Activated CD4-positive, alpha-beta T cell treated with anti-CD3 and anti-CD28 coated beads for 36 hours (primary cell): ENCODE measurements around the gene FBP2. TPM values are rescaled to one million over a fixed set of nuclear protein-coding genes. Genes with fewer than 3 reads are reported as not detected.
A peak's percentile ranks its signal among the peaks of the same experiment; 100 is the strongest.

Source experiments
- ATAC-seq: fragments of 200-7000 bp; cut with Tn5 transposase; one replicate; pipeline ENCODE4 v1.10.0; 2021; ENCODE audit warnings: mild to moderate bottlenecking, moderate library complexity
- CTCF ChIA-PET: fragments of 350-600 bp; sonication (Branson Sonifier 250); formaldehyde crosslinking; loops from one replicate; lab custom pipeline; 2021; ENCODE audit warnings: antibody characterized with exemption; lab: Charles Lee
- POLR2A ChIA-PET: fragments of 350-600 bp; sonication (Branson Sonifier 250); formaldehyde crosslinking; loops from one replicate; lab custom pipeline; 2021; ENCODE audit warnings: antibody characterized with exemption, inconsistent platforms; lab: Charles Lee
- DNase-seq: peaks from one replicate; pipeline ENCODE4 v3.0.0-alpha.2; 2020
- H3K27ac Mint-ChIP-seq: one replicate; pipeline ENCODE4 v1.8.0; 2021; ENCODE audit warnings: mixed read lengths
- H3K27me3 Mint-ChIP-seq: one replicate; pipeline ENCODE4 v1.8.0; 2021; ENCODE audit warnings: mixed read lengths
- H3K36me3 Mint-ChIP-seq: one replicate; pipeline ENCODE4 v1.8.0; 2021; ENCODE audit warnings: low read depth, mixed read lengths
- H3K4me1 Mint-ChIP-seq: one replicate; pipeline ENCODE4 v1.8.0; 2021; ENCODE audit warnings: mixed read lengths
- H3K4me3 Mint-ChIP-seq: one replicate; pipeline ENCODE4 v1.8.0; 2021; ENCODE audit warnings: mild to moderate bottlenecking, moderate library complexity, mixed read lengths
- H3K9me3 Mint-ChIP-seq: one replicate; pipeline ENCODE4 v1.8.0; 2021; ENCODE audit warnings: low read depth, mixed read lengths
- intact Hi-C, 2 experiments: fragments of 100-400 bp; cut with DNase I in 1 of 2; cut with micrococcal nuclease in 1 of 2; formaldehyde crosslinking; loops; one replicate each; pipeline versions ENCODE4 v1.14.2 to v1.15.1; 2022 to 2024; cut with DNase I, micrococcal nuclease
- total RNA-seq, 2 experiments: library from RNA; stranded (reverse); gene quantifications; one replicate each; pipeline ENCODE4 v1.2.3, GENCODE V29; 2021

FBP2 gene
- total RNA-seq, 2 experiments from 2014 or later: not detected

DNA sequence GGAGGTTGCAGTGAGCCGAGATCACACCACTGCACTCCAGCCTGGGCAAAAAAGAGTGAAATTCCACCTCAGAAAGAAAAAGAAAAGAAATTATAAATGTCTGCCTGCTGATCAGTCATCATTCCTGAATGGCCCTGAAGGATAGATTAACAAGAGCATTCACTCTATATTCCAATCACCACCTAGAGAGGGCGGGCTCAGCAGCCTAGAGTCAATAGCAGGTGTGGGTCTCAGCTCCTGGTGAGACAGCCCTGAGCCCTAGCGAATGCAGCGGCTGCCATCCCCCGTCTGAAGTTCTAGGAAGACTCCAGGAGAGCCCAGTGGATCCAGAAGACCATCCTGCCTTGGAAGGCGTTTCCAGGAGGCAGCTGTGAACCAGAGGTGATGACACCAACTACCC, 33.7 kb upstream of the FBP2 start:
- DNase-seq: no peak
- intact Hi-C loops: no loop called here
- Mint-ChIP-seq H3K9me3 (no peaks in the 10 kb centered on the region), H3K4me3 (no peak overlapping the region), H3K36me3 (no peaks in the 10 kb centered on the region), H3K27ac (no peak overlapping the region), H3K27me3 (peaks cover 5% of the 10 kb centered on the region), H3K4me1 (no peaks in the 10 kb centered on the region)
- ATAC-seq: no peak
- POLR2A ChIA-PET: no interaction called here
- CTCF ChIA-PET: no interaction called here

DNA sequence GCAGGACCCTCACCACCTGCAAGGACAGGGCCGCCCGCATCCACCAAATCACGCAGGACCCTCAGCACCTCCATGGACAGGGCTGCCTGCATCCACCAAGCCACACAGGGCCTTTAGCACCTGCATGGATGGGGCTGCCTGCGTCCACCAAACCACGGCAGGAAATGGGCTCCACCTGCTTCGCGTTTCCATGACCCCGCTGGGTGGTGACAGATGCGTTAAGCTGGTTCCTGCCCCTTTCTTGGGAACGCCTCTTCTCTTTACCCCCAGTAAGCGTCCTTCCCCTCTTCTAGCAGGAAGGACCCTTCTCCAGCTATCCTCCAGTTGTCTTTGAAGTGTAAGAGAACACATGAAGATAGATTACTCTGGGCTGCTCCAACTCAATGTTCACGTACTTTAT, 32.2 kb upstream of the FBP2 start:
- no peak for DNase-seq
- H3K4me1 Mint-ChIP-seq: peaks cover 5% of the 10 kb centered on the region
- H3K4me3 Mint-ChIP-seq: no peak overlapping the region
- no peak for ATAC-seq
- H3K27me3 Mint-ChIP-seq: peaks cover 5% of the 10 kb centered on the region
- ChIA-PET CTCF (interaction anchor here (0.7 kb wide), 1 partner anchor 812 kb away, joined by 3 read pairs; no protein-coding TSS in a partner anchor), POLR2A (no interaction called here)
- H3K27ac Mint-ChIP-seq: no peak overlapping the region
- no peaks in the 10 kb centered on the region for H3K9me3 Mint-ChIP-seq
- intact Hi-C loops: no loop called here
- no peaks in the 10 kb centered on the region for H3K36me3 Mint-ChIP-seq

DNA sequence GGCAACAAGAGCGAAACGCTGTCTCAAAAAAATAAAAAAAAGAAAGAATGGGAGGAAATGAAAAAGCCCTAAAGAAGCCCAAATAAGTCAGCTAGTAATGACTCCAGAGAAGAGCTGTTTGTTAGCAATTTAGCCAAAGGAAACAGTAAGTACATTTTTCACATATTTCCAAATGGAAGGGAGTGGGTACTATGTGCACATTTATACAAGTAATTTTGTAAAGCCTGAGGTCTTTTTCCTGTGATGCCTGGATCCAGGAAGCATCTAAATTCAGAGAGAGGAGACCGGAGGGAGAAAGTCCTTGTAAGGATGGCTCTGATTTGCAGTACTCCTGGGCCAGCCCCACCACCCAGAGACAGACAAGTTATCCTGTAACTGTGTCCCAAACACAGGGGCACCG, 31.0 kb upstream of the FBP2 start:
- H3K9me3 Mint-ChIP-seq: no peaks in the 10 kb centered on the region
- no peaks in the 10 kb centered on the region for H3K36me3 Mint-ChIP-seq
- no peak overlapping the region for H3K27ac Mint-ChIP-seq
- intact Hi-C loops: no loop called here
- ChIA-PET POLR2A (no interaction called here), CTCF (no interaction called here)
- H3K27me3 Mint-ChIP-seq: peaks cover 8% of the 10 kb centered on the region
- peaks cover 5% of the 10 kb centered on the region for H3K4me1 Mint-ChIP-seq
- H3K4me3 Mint-ChIP-seq: no peak overlapping the region
- no peak for DNase-seq
- no peak for ATAC-seq

DNA sequence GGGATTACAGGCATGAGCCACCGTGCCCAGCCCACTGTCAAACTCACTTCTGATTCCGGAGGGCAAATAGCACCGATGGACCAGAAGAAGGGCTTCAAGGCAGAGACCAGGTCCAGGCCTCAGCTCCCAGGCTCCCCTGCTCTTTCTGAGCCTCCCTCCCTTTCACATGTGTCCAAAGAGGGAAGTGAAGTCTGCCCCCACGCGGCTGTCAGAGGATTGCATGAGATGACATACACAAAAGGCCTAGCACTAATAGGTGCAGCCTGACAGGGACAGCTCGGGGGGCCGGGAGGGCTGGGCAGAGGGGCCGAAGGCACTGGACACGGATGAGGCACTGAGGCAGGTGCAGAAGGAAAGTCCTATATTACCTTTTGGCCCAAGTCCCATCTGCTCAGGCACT, 29.6 kb upstream of the FBP2 start:
- POLR2A ChIA-PET: no interaction called here
- Mint-ChIP-seq H3K27me3 (peaks cover 8% of the 10 kb centered on the region), H3K9me3 (no peaks in the 10 kb centered on the region), H3K4me3 (no peak overlapping the region), H3K4me1 (peaks cover 5% of the 10 kb centered on the region), H3K27ac (no peak overlapping the region), H3K36me3 (no peaks in the 10 kb centered on the region)
- intact Hi-C loops: no loop called here
- DNase-seq (no peak), ATAC-seq (no peak)
- CTCF ChIA-PET: interaction anchor here (0.7 kb wide), 1 partner anchor 146 kb away, joined by 5 read pairs; no protein-coding TSS in a partner anchor

DNA sequence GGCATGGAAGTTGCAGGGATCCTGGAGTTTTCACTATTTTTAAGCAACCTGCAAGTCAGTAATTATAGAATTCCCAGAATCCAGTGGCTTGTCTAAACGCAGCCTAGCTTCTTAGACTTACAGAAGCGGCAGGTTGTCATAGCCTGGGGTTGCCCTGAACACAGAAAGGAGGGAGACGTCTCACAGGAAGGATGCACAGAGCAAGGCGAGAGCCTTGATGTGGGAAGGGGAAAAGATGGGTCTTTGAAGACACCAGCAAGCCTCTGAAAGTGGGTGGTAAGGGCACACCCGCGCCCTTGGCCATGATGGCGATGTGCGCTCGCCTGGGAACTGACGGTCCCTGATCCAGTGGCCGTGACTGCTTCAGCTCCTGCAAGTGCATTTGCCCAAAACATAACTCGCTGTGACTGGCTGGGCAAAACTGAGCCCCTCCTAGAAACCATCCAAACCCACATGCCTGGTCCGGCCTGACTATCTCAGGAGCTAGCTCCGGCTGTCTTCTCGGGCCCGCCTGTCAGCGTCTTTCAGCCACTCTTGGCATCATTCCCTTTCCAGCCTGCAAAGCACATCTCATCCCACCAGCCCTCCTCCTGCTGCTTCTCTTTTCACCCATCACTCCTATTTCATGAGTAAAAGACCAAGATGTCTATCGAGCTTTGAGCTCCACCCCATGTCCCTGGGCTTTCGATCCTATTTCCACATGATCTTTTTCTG, 28.6 kb upstream of the FBP2 start:
- Mint-ChIP-seq H3K4me1 (peaks cover 5% of the 10 kb centered on the region), H3K9me3 (no peaks in the 10 kb centered on the region), H3K36me3 (no peaks in the 10 kb centered on the region), H3K27ac (no peak overlapping the region), H3K27me3 (peaks cover 11% of the 10 kb centered on the region), H3K4me3 (no peak overlapping the region)
- intact Hi-C loops: no loop called here
- POLR2A ChIA-PET: no interaction called here
- DNase-seq: no peak
- no peak for ATAC-seq
- CTCF ChIA-PET: no interaction called here

DNA sequence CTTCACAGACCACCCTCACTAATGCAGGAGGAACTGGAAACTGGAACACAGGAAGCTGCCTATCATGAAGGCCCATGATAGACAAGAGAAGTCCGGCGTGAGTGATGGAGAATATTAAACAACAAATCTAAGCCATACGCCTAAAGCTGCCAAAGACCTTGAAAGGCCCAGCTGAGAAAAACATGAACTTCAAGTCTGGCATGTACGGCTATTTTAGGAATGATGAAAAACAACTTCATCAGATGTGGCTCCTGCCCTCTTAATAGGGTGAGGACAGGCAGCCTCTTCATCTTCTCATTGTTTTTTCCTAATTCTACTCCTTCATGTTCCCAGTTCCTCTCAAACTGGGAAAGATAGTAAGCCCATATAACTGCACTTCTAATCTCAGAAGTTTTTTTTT, 25.4 kb upstream of the FBP2 start:
- ChIA-PET CTCF (interaction anchor here (0.6 kb wide), 2 partner anchors 25 to 558 kb away, joined by 3 to 7 read pairs; no protein-coding TSS in a partner anchor), POLR2A (no interaction called here)

DNA sequence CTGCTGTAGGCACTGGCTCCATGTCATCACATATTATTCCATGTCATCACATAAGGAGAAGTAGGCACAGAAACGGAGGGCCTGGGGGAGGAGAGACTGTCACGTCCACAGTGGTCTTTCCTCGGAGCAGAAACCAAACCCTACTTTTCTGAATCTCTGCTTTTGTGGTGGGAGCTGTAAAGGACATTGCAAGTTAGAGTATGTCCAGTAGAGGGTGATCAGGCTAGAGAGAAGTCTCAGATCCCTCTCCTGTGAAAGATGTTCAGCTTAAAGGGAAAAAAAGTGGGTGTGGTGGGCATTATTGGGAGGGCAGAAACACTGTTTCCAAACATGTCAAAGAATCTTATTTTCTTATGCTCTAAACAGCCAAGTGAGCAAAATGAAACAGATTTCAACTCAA, 19.4 kb upstream of the FBP2 start:
- no peaks in the 10 kb centered on the region for H3K9me3 Mint-ChIP-seq

More for the DNA sequence above, 25.4 kb upstream of the FBP2 start:
- Mint-ChIP-seq H3K27ac (no peak overlapping the region), H3K9me3 (no peaks in the 10 kb centered on the region), H3K4me3 (no peak overlapping the region), H3K4me1 (peaks cover 5% of the 10 kb centered on the region), H3K36me3 (no peaks in the 10 kb centered on the region), H3K27me3 (peaks cover 8% of the 10 kb centered on the region)
- no peak for ATAC-seq
- intact Hi-C loops: no loop called here
- DNase-seq: no peak

DNA sequence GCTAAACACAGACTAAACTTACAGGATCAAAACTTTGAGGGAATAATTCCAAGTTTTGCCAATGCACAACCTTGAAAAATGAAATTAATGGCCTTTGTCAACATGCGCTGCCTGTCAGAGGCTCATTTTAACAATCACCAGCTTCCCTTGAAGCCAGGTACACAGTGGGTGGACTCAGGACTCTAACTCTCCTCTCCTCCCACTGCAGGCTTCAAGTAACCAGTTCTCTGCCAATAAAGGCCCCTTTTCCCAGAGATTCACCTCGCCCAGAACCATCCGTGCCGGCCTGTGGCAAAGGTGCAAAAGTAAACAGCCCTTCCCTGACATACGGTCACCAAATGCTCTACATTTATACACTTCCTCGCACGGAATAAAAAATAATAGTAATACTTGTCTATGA, 18.4 kb upstream of the FBP2 start:
- H3K4me3 Mint-ChIP-seq: no peak overlapping the region
- no peak for ATAC-seq
- POLR2A ChIA-PET: no interaction called here
- no peak overlapping the region for H3K27ac Mint-ChIP-seq
- H3K36me3 Mint-ChIP-seq: no peaks in the 10 kb centered on the region
- DNase-seq: no peak
- H3K9me3 Mint-ChIP-seq: no peaks in the 10 kb centered on the region
- H3K27me3 Mint-ChIP-seq: peaks cover 23% of the 10 kb centered on the region
- peaks cover 9% of the 10 kb centered on the region for H3K4me1 Mint-ChIP-seq
- CTCF ChIA-PET: interaction anchor here (0.6 to 0.7 kb wide), 2 partner anchors 9 to 25 kb away, joined by 4 to 5 read pairs; no protein-coding TSS in a partner anchor
- intact Hi-C loops: no loop called here

More for the DNA sequence above, 19.4 kb upstream of the FBP2 start:
- DNase-seq (no peak), ATAC-seq (no peak)
- CTCF ChIA-PET: interaction anchor here (1.2 kb wide), 1 partner anchor 518 kb away, joined by 4 read pairs; no protein-coding TSS in a partner anchor
- intact Hi-C loops: no loop called here
- no peak overlapping the region for H3K4me3 Mint-ChIP-seq
- H3K27me3 Mint-ChIP-seq: peaks cover 22% of the 10 kb centered on the region
- POLR2A ChIA-PET: no interaction called here
- H3K36me3 Mint-ChIP-seq: no peaks in the 10 kb centered on the region
- H3K27ac Mint-ChIP-seq: no peak overlapping the region
- H3K4me1 Mint-ChIP-seq: peaks cover 9% of the 10 kb centered on the region

DNA sequence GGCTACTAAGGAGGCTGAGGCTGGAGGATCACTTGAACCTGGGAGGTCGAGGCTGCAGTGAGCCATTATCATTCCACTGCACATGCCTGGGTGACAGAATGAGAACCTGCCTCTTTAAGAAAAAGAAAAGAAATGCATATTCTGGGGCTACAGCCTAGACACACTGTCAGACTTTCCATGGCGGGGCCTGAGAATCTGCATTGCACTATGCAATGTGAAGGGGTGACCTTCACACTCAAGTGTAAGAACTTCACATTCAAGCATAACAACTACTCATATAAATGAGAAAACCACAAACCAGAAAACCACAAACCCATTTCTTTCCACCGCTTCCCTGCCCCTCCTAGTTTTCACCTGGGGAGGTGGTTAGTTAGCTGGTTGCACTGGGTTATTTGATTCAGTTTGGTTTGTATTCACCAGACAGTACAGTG, 18.0 kb upstream of the FBP2 start:
- no peak overlapping the region for H3K4me3 Mint-ChIP-seq
- CTCF ChIA-PET: interaction anchor here (0.7 kb wide), 1 partner anchor 9 kb away, joined by 5 read pairs; no protein-coding TSS in a partner anchor
- H3K27ac Mint-ChIP-seq: peak overlapping the region; percentile 14

DNA sequence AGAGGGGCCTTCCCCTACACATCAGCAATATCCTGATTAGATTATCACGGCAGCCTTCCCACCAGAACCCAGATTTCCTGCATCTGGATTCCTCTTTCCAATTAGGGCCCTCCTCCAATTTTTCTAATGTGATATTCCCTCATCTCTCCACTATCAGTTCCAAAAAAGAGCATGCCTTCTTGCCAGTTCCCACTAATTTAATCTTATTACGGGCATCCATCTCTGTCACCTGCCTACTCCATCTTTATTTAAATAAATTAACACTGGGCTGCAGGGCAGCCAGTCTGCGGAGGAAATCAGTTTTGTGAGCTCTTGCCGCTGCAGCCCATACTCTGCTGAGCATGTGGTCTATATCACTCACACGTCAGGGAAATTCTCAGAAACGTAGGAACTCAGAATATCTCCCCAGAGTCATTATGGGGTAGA, 16.6 kb upstream of the FBP2 start:
- H3K36me3 Mint-ChIP-seq: peaks cover 1% of the 10 kb centered on the region
- DNase-seq (no peak), ATAC-seq (no peak)
- no peaks in the 10 kb centered on the region for H3K9me3 Mint-ChIP-seq
- intact Hi-C loops: no loop called here
- POLR2A ChIA-PET: no interaction called here
- peaks cover 9% of the 10 kb centered on the region for H3K4me1 Mint-ChIP-seq
- no peak overlapping the region for H3K27ac Mint-ChIP-seq
- H3K4me3 Mint-ChIP-seq: no peak overlapping the region
- H3K27me3 Mint-ChIP-seq: peaks cover 24% of the 10 kb centered on the region
- CTCF ChIA-PET: interaction anchor here (0.6 kb wide), 1 partner anchor 304 kb away, joined by 3 read pairs; no protein-coding TSS in a partner anchor

More for the DNA sequence above, 18.0 kb upstream of the FBP2 start:
- POLR2A ChIA-PET: no interaction called here
- H3K27me3 Mint-ChIP-seq: peaks cover 26% of the 10 kb centered on the region
- intact Hi-C loops: no loop called here
- ATAC-seq (peak; percentile 92), DNase-seq (peak; percentile 83)
- peaks cover 1% of the 10 kb centered on the region for H3K36me3 Mint-ChIP-seq
- H3K4me1 Mint-ChIP-seq: peaks cover 9% of the 10 kb centered on the region
- H3K9me3 Mint-ChIP-seq: no peaks in the 10 kb centered on the region

DNA sequence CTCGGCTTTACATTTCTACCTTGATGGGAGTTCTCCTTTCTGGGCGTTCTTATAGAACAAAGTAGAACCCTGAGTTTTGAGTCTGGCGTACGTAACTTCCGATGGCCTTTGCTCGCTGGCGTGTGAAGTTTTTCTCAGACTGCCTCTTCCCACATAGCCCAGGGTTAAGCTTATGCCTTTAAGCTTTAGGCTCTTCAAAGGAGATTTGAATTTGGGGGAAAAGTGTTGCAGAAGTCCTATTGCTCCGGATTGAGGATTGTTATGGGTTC, 13.7 kb upstream of the FBP2 start:
- Mint-ChIP-seq H3K27me3 (peaks cover 18% of the 10 kb centered on the region), H3K36me3 (peaks cover 1% of the 10 kb centered on the region), H3K9me3 (no peaks in the 10 kb centered on the region), H3K4me3 (no peak overlapping the region), H3K27ac (no peak overlapping the region), H3K4me1 (peaks cover 15% of the 10 kb centered on the region)
- intact Hi-C loops: no loop called here
- CTCF ChIA-PET: no interaction called here
- DNase-seq (no peak), ATAC-seq (no peak)
- POLR2A ChIA-PET: no interaction called here

DNA sequence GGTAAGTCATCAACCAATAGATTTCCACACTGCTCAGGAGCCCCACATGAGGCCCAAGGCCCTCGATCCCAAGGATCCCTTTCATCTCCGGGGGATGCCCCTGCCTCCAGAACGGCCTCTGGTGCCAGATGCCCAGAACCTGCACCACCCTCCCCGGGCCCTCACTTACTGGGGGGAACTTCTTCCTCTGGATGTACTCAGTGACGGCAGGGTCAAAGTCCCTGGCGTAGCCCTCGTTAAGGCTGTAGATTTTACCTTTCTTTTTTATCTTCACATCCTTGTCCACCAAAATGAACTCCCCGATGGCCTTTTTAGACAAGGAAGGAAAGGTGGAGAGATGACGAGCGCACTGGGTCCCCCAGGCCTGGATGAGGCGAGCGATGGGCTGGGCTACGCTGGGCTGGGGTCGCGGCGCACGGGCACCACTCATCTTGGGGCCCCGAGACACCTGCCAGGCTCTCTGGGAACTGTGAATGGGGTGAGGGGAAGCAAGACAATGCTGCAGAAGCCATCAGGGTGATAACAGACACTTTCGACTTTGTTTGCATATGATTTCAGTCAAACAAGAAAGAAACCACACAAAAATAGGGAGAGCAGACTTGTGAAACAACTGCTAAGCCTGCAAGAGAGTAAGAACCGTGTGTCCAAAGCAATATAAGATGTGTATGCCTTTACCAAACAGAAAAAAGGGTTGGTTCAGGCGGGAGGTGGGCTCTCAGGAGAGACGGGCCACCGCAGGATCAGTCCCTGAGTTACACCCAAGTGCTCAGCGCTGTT, 13.2 kb upstream of the FBP2 start:
- H3K9me3 Mint-ChIP-seq: no peaks in the 10 kb centered on the region
- H3K27ac Mint-ChIP-seq: no peak overlapping the region
- ATAC-seq (no peak), DNase-seq (no peak)
- ChIA-PET CTCF (no interaction called here), POLR2A (no interaction called here)
- peaks cover 18% of the 10 kb centered on the region for H3K27me3 Mint-ChIP-seq
- peaks cover 10% of the 10 kb centered on the region for H3K4me1 Mint-ChIP-seq
- peaks cover 1% of the 10 kb centered on the region for H3K36me3 Mint-ChIP-seq
- no peak overlapping the region for H3K4me3 Mint-ChIP-seq
- intact Hi-C loops: no loop called here
